Hepatocyte (in vitro differentiated cells): ENCODE measurements around the gene CCM2.

Source experiments
- CTCF ChIP-seq: fragments of 200-600 bp; sonication (generic); IDR thresholded peaks from 2 replicates; pipeline ENCODE4 v1.5.1; 2016; ENCODE audit warnings: antibody characterized with exemption, mild to moderate bottlenecking; ENCODE audit not compliant: poor library complexity
- EZH2 ChIP-seq: fragments of 200-600 bp; sonication (generic); IDR thresholded peaks from 2 replicates; pipeline ENCODE4 v1.6.1; 2016; ENCODE audit warnings: antibody characterized with exemption, mild to moderate bottlenecking, borderline replicate concordance

- TF ChIP-seq CTCF: no peak
- no peak for TF ChIP-seq EZH2
Measured at GRCh38 chr7:45017253-45017652, 17.3 kb downstream of the CCM2 start.
